GM23338 (cell line): Measurements from ENCODE around the gene ZWINT. TPM values are rescaled to one million over a fixed set of nuclear protein-coding genes. Genes with fewer than 3 reads are reported as not detected.

Experiments
- ATAC-seq: fragments of 200-7000 bp; cut with Tn5 transposase; 3 replicates; pipeline ENCODE4 v1.9.1; 2020
- DNase-seq: peaks from one replicate; pipeline ENCODE4 v3.0.0-alpha.2; 2015; ENCODE audit warnings: low spot score
- H2AFZ ChIP-seq: fragments of 200-600 bp; sonication (generic); 2 replicates; pipeline ENCODE4 v1.8.0; 2016; ENCODE audit warnings: antibody characterized with exemption, mild to moderate bottlenecking, moderate library complexity
- H3F3A ChIP-seq: fragments of 200-600 bp; sonication (generic); replicated peaks from 2 replicates; pipeline ENCODE4 v1.8.0; 2017; ENCODE audit warnings: antibody characterized with exemption, mixed run types, low read depth
- H3K27ac ChIP-seq: fragments of 200-600 bp; sonication (generic); 2 replicates; pipeline ENCODE4 v1.6.1; 2016; ENCODE audit warnings: low read depth
- H3K27me3 ChIP-seq: fragments of 200-600 bp; sonication (generic); 2 replicates; pipeline ENCODE4 v1.8.0; 2016; ENCODE audit warnings: mild to moderate bottlenecking, mixed run types, moderate library complexity; ENCODE audit not compliant: insufficient read depth
- H3K36me3 ChIP-seq: fragments of 200-600 bp; sonication (generic); 2 replicates; pipeline ENCODE4 v1.8.0; 2016; ENCODE audit warnings: mild to moderate bottlenecking; ENCODE audit not compliant: insufficient read depth
- H3K4me1 ChIP-seq: fragments of 200-600 bp; sonication (generic); 2 replicates; pipeline ENCODE4 v1.8.0; 2016; ENCODE audit warnings: mild to moderate bottlenecking, moderate library complexity; ENCODE audit not compliant: insufficient read depth
- H3K4me2 ChIP-seq: fragments of 200-600 bp; sonication (generic); 2 replicates; pipeline ENCODE4 v1.7.1; 2017; ENCODE audit warnings: mixed run types
- H3K4me3 ChIP-seq: fragments of 200-600 bp; sonication (generic); 2 replicates; pipeline ENCODE4 v1.6.1; 2016; ENCODE audit warnings: mixed run types
- H3K79me2 ChIP-seq: fragments of 200-600 bp; sonication (generic); replicated peaks from 2 replicates; pipeline ENCODE4 v1.8.0; 2017; ENCODE audit warnings: mild to moderate bottlenecking; ENCODE audit not compliant: insufficient read depth
- H3K9me2 ChIP-seq: fragments of 200-600 bp; sonication (generic); 2 replicates; pipeline ENCODE4 v1.8.0; 2017; ENCODE audit not compliant: insufficient read depth
- H4K20me1 ChIP-seq: fragments of 200-600 bp; sonication (generic); replicated peaks from 2 replicates; pipeline ENCODE4 v1.8.0; 2017; ENCODE audit warnings: mild to moderate bottlenecking; ENCODE audit not compliant: insufficient read depth
- H3K27ac Mint-ChIP-seq: 2 replicates; pipeline ENCODE4 v1.8.0; 2020; ENCODE audit warnings: inconsistent platforms, mild to moderate bottlenecking, moderate library complexity, mixed read lengths
- H3K27me3 Mint-ChIP-seq: 3 replicates; pipeline ENCODE4 v1.8.0; 2022; ENCODE audit warnings: low read depth, mild to moderate bottlenecking, moderate library complexity, mixed read lengths, inconsistent platforms; ENCODE audit not compliant: insufficient read depth, poor library complexity
- H3K36me3 Mint-ChIP-seq: 3 replicates; pipeline ENCODE4 v1.8.0; 2021; ENCODE audit warnings: low read depth, mild to moderate bottlenecking, inconsistent platforms, moderate library complexity, mixed read lengths
- H3K4me1 Mint-ChIP-seq: 3 replicates; pipeline ENCODE4 v1.8.0; 2020; ENCODE audit warnings: mild to moderate bottlenecking, inconsistent platforms, mixed read lengths
- H3K4me3 Mint-ChIP-seq: 3 replicates; pipeline ENCODE4 v1.8.0; 2021; ENCODE audit warnings: moderate library complexity, mild to moderate bottlenecking, inconsistent platforms, mixed read lengths
- H3K9me3 Mint-ChIP-seq: 3 replicates; pipeline ENCODE4 v1.8.0; 2020; ENCODE audit warnings: moderate library complexity, mild to moderate bottlenecking, inconsistent platforms, mixed read lengths
- CTCF ChIP-seq, 2 experiments: fragments of 200-600 bp in 1 of 2; sonication (generic) in 1 of 2; conservative IDR thresholded peaks; 2 replicates each; pipeline versions ENCODE4 v1.5.1 to v1.6.1; 2016 to 2017; ENCODE audit warnings: antibody characterized with exemption in 2 of 2, low read depth in 2 of 2, mild to moderate bottlenecking in 2 of 2, moderate library complexity in 1 of 2
- EZH2 ChIP-seq: fragments of 200-600 bp; sonication (generic); IDR thresholded peaks from one replicate; pipeline ENCODE4 v1.8.0; 2017; ENCODE audit warnings: antibody characterized with exemption, mild to moderate bottlenecking, low read depth; ENCODE audit not compliant: unreplicated experiment
- EZH2phosphoT487 ChIP-seq: fragments of 200-600 bp; sonication (generic); IDR thresholded peaks from one replicate; pipeline ENCODE4 v1.8.1; 2018; ENCODE audit warnings: antibody characterized with exemption; ENCODE audit not compliant: unreplicated experiment
- REST ChIP-seq: IDR thresholded peaks from one replicate; pipeline ENCODE4 v1.6.1; 2018; ENCODE audit warnings: antibody characterized with exemption; ENCODE audit not compliant: unreplicated experiment
- STAT1 ChIP-seq: IDR thresholded peaks from one replicate; pipeline ENCODE4 v1.6.1; 2016; ENCODE audit warnings: antibody characterized with exemption; ENCODE audit not compliant: unreplicated experiment
- ZNF114 ChIP-seq: fragments of 250-450 bp; sonication (Bioruptor Pico); IDR thresholded peaks from 2 replicates; pipeline ENCODE4 v1.5.0; 2020; ENCODE audit warnings: mild to moderate bottlenecking, moderate library complexity
- polyA plus RNA-seq: library from polyadenylated mRNA; unstranded; fragments of >200 nt; fragmentation: Nextera tagmentation; extraction: Ambion mirVana; gene quantifications from 2 replicates; pipeline ENCODE4 v1.2.1, GENCODE V29; 2016
- total RNA-seq: library from RNA; depleted of rRNA; stranded (reverse); fragments of >200 nt; shearing (Covaris generic); gene quantifications from 2 replicates; pipeline ENCODE4 v1.2.3, GENCODE V29; 2014
- TF ChIP-seq, protein P1 (sequence below): fragments of 250-450 bp; sonication (Bioruptor Pico); IDR thresholded peaks from 2 replicates; pipeline ENCODE4 v1.5.0; 2020; ENCODE audit warnings: mild to moderate bottlenecking, moderate library complexity

Gene ZWINT
- total and polyA plus RNA-seq, 2 experiments from 2014 or later: 83.7 to 109 TPM

DNA sequence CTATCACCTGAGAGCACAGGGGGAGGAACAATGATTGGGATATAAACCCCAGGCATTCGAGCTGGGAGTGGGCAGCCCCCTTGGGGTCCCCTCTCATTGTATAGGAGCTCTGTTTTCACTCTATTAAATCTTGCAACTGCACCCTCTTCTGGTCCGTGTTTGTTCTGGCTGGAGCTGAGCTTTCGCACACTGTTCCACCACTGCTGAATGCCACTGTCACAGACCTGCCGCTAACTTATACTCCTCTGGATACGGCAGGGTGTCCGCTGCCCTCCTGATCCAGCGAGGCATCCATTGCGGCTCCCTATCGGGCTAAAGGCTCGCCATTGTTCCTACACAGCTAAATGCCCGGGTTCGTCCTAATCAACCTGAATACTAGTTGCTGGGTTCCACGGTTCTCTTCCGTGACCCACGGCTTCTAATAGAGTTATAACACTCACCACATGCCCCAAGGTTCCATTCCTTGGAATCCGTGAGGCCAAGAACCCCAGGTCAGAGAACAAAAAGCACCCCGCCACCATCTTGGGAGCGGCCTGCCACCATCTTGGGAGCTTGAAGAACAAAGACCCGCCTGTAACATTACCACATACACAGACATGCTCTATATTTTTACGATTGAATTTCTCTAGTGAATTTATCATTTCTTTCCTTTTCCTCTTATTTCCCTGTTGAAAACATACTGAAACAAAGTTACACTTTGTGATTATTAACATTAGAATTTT is 9.0 kb downstream of the ZWINT start (continued):
- TF ChIP-seq, protein P1, sequence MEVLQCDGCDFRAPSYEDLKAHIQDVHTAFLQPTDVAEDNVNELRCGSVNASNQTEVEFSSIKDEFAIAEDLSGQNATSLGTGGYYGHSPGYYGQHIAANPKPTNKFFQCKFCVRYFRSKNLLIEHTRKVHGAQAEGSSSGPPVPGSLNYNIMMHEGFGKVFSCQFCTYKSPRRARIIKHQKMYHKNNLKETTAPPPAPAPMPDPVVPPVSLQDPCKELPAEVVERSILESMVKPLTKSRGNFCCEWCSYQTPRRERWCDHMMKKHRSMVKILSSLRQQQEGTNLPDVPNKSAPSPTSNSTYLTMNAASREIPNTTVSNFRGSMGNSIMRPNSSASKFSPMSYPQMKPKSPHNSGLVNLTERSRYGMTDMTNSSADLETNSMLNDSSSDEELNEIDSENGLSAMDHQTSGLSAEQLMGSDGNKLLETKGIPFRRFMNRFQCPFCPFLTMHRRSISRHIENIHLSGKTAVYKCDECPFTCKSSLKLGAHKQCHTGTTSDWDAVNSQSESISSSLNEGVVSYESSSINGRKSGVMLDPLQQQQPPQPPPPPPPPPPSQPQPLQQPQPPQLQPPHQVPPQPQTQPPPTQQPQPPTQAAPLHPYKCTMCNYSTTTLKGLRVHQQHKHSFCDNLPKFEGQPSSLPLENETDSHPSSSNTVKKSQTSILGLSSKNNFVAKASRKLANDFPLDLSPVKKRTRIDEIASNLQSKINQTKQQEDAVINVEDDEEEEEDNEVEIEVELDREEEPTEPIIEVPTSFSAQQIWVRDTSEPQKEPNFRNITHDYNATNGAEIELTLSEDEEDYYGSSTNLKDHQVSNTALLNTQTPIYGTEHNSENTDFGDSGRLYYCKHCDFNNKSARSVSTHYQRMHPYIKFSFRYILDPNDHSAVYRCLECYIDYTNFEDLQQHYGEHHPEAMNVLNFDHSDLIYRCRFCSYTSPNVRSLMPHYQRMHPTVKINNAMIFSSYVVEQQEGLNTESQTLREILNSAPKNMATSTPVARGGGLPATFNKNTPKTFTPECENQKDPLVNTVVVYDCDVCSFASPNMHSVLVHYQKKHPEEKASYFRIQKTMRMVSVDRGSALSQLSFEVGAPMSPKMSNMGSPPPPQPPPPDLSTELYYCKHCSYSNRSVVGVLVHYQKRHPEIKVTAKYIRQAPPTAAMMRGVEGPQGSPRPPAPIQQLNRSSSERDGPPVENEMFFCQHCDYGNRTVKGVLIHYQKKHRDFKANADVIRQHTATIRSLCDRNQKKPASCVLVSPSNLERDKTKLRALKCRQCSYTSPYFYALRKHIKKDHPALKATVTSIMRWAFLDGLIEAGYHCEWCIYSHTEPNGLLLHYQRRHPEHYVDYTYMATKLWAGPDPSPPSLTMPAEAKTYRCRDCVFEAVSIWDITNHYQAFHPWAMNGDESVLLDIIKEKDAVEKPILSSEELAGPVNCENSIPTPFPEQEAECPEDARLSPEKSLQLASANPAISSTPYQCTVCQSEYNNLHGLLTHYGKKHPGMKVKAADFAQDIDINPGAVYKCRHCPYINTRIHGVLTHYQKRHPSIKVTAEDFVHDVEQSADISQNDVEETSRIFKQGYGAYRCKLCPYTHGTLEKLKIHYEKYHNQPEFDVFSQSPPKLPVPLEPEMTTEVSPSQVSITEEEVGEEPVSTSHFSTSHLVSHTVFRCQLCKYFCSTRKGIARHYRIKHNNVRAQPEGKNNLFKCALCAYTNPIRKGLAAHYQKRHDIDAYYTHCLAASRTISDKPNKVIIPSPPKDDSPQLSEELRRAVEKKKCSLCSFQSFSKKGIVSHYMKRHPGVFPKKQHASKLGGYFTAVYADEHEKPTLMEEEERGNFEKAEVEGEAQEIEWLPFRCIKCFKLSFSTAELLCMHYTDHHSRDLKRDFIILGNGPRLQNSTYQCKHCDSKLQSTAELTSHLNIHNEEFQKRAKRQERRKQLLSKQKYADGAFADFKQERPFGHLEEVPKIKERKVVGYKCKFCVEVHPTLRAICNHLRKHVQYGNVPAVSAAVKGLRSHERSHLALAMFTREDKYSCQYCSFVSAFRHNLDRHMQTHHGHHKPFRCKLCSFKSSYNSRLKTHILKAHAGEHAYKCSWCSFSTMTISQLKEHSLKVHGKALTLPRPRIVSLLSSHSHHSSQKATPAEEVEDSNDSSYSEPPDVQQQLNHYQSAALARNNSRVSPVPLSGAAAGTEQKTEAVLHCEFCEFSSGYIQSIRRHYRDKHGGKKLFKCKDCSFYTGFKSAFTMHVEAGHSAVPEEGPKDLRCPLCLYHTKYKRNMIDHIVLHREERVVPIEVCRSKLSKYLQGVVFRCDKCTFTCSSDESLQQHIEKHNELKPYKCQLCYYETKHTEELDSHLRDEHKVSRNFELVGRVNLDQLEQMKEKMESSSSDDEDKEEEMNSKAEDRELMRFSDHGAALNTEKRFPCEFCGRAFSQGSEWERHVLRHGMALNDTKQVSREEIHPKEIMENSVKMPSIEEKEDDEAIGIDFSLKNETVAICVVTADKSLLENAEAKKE (CRISPR knock-in tag): no peak

GRCh38 chr10:56349611-56350010 is 11.4 kb downstream of the ZWINT start:
- H3K36me3 Mint-ChIP-seq: peaks cover 11% of the 10 kb centered on the region; the same call in 2 of the 3 replicates
- H4K20me1 ChIP-seq: no peaks in the 10 kb centered on the region
- H3K4me2 ChIP-seq: no peak overlapping the region
- H3K27ac Mint-ChIP-seq: no peak overlapping the region
- H2AFZ ChIP-seq: no peak overlapping the region
- no peak overlapping the region for H3K4me3 ChIP-seq
- H3K9me3 Mint-ChIP-seq: no peaks in the 10 kb centered on the region
- DNase-seq (no peak), ATAC-seq (no peak)
- H3K79me2 ChIP-seq: no peaks in the 10 kb centered on the region
- no peak overlapping the region for H3K27ac ChIP-seq
- H3K9me2 ChIP-seq: no peaks in the 10 kb centered on the region
- H3K36me3 ChIP-seq: no peaks in the 10 kb centered on the region
- H3K4me1 ChIP-seq: no peaks in the 10 kb centered on the region
- H3F3A ChIP-seq: no peaks in the 10 kb centered on the region
- no peaks in the 10 kb centered on the region for H3K4me1 Mint-ChIP-seq
- no peak overlapping the region for H3K4me3 Mint-ChIP-seq
- no peaks in the 10 kb centered on the region for H3K27me3 ChIP-seq
- H3K27me3 Mint-ChIP-seq: no peaks in the 10 kb centered on the region
- no peak for TF ChIP-seq EZH2phosphoT487
- no peak for TF ChIP-seq STAT1
- no peak for TF ChIP-seq REST
- no peak for TF ChIP-seq EZH2
- peak; percentile 17 to 20; a peak in 1 of 4 replicates for TF ChIP-seq CTCF (conservative IDR thresholded peaks at IDR 0.05; ENCODE audit: low read depth in 2 of 2)
- no peak for TF ChIP-seq ZNF114 (CRISPR knock-in tag)
